Measurements from ENCODE around the gene TAF11L4.
"Not testable (repeated sequence)": the region's sequence is repeated elsewhere in the genome, so short reads cannot be mapped to it uniquely, and the experiment has no call there.

The TAF11L4 gene

GRCh38 chr5:17521501-17521900 is at the start of gene TAF11L4:
TSS of gene TAF11L4 (plus strand) at chr5:17521801.
- not testable (repeated sequence) for DNase-seq (ENCODE audit: extremely low read depth in 1 of 2, low read depth in 1 of 2)

- DNase-seq (ENCODE audit: extremely low read depth in 1 of 2, low read depth in 1 of 2) = not testable (repeated sequence)
Observed at GRCh38 chr5:17475064-17475463, 46.5 kb upstream of the TAF11L4 start.

GRCh38 chr5:17477043-17477442 is 44.6 kb upstream of the TAF11L4 start:
- DNase-seq (ENCODE audit: extremely low read depth in 1 of 2, low read depth in 1 of 2) = no peak

- no peak for DNase-seq (ENCODE audit: extremely low read depth in 1 of 2, low read depth in 1 of 2)
Observed at GRCh38 chr5:17477573-17478265, 43.9 kb upstream of the TAF11L4 start.

- no peak for DNase-seq (ENCODE audit: extremely low read depth in 1 of 2, low read depth in 1 of 2)
Observed at GRCh38 chr5:17481378-17481777, 40.2 kb upstream of the TAF11L4 start.

GRCh38 chr5:17482790-17483189 is 38.8 kb upstream of the TAF11L4 start:
- no peak for DNase-seq (ENCODE audit: extremely low read depth in 1 of 2, low read depth in 1 of 2)

- not testable (repeated sequence) for DNase-seq (ENCODE audit: extremely low read depth in 1 of 2, low read depth in 1 of 2)
Observed at GRCh38 chr5:17486464-17487173, 35.0 kb upstream of the TAF11L4 start.

- no peak for DNase-seq (ENCODE audit: extremely low read depth in 1 of 2, low read depth in 1 of 2)
Observed at GRCh38 chr5:17487174-17487512, 34.5 kb upstream of the TAF11L4 start.

- not testable (repeated sequence) for DNase-seq (ENCODE audit: extremely low read depth in 1 of 2, low read depth in 1 of 2)
Observed at GRCh38 chr5:17491257-17491656, 30.3 kb upstream of the TAF11L4 start.

- DNase-seq (ENCODE audit: extremely low read depth in 1 of 2, low read depth in 1 of 2) = no peak
Observed at GRCh38 chr5:17492770-17493169, 28.8 kb upstream of the TAF11L4 start.

- no peak for DNase-seq (ENCODE audit: extremely low read depth in 1 of 2, low read depth in 1 of 2)
Observed at GRCh38 chr5:17497446-17497845, 24.2 kb upstream of the TAF11L4 start.

- DNase-seq (ENCODE audit: extremely low read depth in 1 of 2, low read depth in 1 of 2) = not testable (repeated sequence)
Observed at GRCh38 chr5:17497931-17498330, 23.7 kb upstream of the TAF11L4 start, which contains the start of gene TAF11L2. TSS of gene TAF11L2 (plus strand) at chr5:17498231.

GRCh38 chr5:17511775-17512325 is 9.8 kb upstream of the TAF11L4 start:
- DNase-seq (ENCODE audit: extremely low read depth in 1 of 2, low read depth in 1 of 2) = no peak

GRCh38 chr5:17517526-17517925 is 4.1 kb upstream of the TAF11L4 start:
- not testable (repeated sequence) for DNase-seq (ENCODE audit: extremely low read depth in 1 of 2, low read depth in 1 of 2)

- DNase-seq (ENCODE audit: extremely low read depth in 1 of 2, low read depth in 1 of 2) = not testable (repeated sequence)
Observed at GRCh38 chr5:17518067-17518466, 3.5 kb upstream of the TAF11L4 start, which contains the start of gene TAF11L3. TSS of gene TAF11L3 (plus strand) at chr5:17518367.

GRCh38 chr5:17519508-17519907 is 2.1 kb upstream of the TAF11L4 start:
- DNase-seq (ENCODE audit: extremely low read depth in 1 of 2, low read depth in 1 of 2) = not testable (repeated sequence)

GRCh38 chr5:17524935-17525334 is 3.3 kb downstream of the TAF11L4 start, which contains the start of gene TAF11L5:
TSS of gene TAF11L5 (plus strand) at chr5:17525235.
- DNase-seq (ENCODE audit: extremely low read depth in 1 of 2, low read depth in 1 of 2) = not testable (repeated sequence)

GRCh38 chr5:17526504-17526903 is 4.9 kb downstream of the TAF11L4 start:
- not testable (repeated sequence) for DNase-seq (ENCODE audit: extremely low read depth in 1 of 2, low read depth in 1 of 2)

GRCh38 chr5:17528369-17528768 is 6.8 kb downstream of the TAF11L4 start, which contains the start of gene TAF11L6:
TSS of gene TAF11L6 (plus strand) at chr5:17528669.
- DNase-seq (ENCODE audit: extremely low read depth in 1 of 2, low read depth in 1 of 2) = not testable (repeated sequence)
